HG03571 (cell line): ENCODE measurements around the gene ADAMTS12.

Experiments used
- ATAC-seq: cut with Tn5 transposase; IDR thresholded peaks from one replicate; pipeline ENCODE4 v1.9.1; 2021; ENCODE audit not compliant: unreplicated experiment

ADAMTS12 gene

DNA sequence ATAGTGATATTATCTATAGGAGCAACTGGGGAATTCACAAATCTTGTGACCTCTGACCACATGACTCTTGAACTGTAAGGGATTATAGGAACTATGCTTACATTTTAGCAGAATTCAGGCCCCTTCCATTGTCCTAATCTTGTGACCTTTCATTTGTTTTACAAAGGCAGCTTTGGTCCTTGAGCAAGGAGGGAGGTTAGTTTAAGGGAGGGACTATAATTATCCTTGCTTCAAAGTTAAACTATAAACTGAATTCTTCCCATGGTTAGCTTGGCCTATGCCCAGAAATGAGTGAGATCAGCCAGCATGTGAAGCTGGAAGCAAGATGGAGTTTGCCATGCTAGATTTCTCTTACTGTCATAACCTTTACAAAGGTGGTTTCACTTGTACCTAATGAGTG is 399.8 kb downstream of the ADAMTS12 start:
- ATAC-seq: no peak

DNA sequence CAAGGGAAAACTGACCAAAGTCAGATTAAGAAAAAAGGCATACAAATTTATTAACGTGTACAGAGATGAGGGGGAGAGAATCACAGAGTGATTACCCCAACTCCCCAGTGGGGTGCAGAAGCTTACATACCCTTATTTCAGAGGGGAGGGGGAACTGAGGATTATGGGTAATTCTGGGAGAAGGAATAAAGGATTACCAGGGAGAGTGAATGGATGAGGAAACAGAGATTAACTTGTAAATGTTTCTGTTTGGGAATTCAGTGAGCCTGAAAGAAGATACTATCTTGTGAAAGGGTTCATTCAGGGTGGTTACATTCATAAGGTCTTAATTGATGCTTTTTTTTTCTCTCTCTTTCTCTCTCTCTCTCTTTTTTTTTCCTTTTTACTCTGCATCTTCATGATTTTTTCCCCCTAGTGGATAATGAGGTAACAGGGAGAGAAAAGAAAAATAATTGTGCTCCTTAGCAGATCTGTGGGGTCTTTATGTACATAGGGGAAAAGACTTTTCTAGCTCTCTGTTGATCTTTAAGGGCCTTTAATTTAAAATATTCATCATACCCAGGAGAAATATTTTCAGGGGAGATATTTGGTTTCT is 401.6 kb downstream of the ADAMTS12 start:
- no peak for ATAC-seq

DNA sequence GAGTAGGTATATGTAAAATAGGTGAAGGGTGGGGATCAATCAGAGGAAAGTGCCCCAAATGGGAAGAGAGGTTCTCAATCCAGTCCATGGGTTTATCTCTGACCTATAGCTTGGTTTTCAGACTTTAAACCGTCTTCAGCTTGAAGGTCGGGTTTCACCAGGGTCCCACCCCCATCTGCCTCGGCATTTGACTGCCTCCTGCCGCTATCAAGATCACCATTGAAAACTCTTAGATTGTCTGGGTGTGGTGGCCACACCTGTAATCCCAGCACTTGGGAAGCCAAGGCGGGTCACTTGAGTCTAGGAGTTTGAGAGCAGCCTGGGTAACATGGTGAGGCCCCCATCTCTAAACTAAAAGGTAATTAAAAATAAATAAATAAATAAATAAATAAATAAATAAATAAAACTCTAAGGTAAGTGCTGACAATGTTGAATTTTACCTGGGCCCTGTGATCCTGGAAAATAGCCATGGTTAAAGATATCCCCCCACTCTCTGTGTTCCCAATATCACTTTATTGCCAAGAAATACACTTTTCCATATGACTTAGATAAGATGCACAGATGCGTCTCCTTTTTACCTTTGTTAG is 402.2 kb downstream of the ADAMTS12 start:
- ATAC-seq: no peak

GRCh38 chr5:33488558-33489355 is 403.0 kb downstream of the ADAMTS12 start:
- ATAC-seq: no peak

- ATAC-seq: no peak
Measured at GRCh38 chr5:33487236-33487635, 404.6 kb downstream of the ADAMTS12 start.

DNA sequence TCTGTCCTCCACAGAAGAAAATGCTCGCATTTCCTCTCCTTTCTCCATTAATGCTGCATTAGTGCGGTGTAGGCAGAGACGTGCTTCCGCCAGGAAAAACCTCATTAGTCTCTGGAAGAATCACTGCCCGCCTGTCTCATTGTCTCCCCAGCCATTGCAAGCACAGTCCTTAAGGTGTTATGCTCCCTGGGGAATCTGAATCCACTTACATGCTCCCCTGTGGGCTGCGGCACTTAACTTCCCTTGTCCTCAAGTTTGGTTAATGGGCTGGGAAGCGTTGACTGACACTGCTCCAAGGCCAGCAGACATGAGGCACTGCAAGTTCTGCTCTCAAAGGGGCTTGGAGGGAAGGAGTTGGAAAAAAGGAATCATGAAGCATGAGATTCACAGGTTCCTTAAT is 409.5 kb downstream of the ADAMTS12 start:
- no peak for ATAC-seq

GRCh38 chr5:33480876-33481275 is 410.9 kb downstream of the ADAMTS12 start:
- no peak for ATAC-seq

DNA sequence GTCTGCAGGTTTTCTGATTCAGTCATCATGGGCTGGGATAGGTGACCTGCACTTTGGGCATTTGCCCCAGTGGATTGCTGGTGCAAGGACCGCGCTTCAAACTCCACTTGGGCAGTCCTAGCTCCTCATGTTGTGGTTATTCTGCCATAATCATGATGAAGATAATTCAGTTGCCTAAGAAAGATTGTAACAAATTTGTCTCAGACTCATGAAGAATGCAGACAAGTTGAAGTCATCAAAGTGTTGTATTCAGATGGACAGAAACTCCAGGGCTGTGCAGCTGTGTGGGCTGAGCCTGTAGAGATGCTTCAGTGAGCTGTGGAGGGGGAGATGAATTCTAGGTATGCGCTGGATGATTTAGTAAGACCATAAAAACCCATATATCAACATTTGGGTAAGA is 412.5 kb downstream of the ADAMTS12 start:
- ATAC-seq: no peak

DNA sequence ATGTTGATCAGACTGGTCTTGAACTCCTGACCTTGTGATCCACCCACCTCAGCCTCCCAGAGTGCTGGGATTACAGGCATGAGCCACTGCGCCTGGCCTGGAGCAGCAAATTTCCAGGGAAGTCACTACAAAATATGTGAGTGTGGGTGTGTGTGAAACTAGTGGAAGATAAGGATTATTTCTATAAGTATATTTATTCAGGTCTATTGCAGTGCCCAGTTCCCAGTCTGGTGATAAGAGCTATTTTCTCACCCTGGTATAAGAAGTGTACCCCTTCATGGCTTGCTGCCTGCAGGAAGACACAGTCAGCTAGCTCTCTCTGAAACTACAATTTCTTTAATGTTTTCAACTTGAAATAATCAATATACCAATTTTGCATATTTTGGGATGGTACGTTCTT is 414.0 kb downstream of the ADAMTS12 start:
- ATAC-seq: no peak

DNA sequence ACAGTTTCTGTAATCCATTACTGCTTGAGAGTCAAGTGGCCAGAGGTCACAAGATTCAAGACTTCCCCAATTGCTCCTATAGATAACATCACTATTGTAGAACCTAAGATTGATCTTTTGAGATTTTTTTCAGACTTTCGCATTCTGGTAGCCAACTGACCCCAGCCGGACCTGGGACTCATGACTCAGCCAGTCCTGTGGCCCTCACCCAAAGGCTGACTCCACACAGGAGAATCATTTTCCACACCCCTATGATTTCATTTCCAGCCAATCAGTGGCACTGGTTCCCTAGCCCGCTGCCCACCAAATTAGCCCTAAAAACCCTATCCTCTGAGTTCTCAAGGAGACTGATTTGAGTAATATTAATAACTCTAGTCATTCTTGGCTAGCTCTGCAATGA is 414.8 kb downstream of the ADAMTS12 start:
- no peak for ATAC-seq

- no peak for ATAC-seq
Measured at GRCh38 chr5:33475706-33476105, 416.1 kb downstream of the ADAMTS12 start.

DNA sequence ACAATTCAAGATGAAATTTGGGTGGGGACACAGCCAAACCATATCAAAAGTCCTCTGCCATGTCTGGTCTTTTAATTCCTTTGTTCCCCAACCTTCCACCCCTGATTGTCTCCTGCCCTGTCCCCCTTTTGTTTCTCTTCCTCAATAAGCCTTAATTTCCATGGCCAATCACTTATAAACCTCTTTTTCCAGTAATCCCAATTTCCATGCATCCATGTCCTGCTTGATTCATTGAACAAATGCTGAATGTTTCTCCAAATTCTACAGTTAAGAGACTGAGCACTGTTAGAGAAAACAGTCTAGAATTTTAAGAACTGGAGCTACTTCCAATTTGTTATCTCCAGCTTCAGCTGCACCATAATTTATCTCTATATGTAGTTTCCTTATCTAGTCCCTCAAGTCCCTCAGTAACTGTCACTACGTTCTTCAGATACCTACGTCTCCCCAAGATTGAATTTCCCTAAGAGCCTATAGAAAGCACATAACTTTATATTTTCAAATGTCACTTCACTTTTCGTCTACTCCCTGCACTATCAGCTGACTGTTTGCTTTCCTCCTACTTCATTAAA is 416.8 kb downstream of the ADAMTS12 start:
- ATAC-seq: no peak

DNA sequence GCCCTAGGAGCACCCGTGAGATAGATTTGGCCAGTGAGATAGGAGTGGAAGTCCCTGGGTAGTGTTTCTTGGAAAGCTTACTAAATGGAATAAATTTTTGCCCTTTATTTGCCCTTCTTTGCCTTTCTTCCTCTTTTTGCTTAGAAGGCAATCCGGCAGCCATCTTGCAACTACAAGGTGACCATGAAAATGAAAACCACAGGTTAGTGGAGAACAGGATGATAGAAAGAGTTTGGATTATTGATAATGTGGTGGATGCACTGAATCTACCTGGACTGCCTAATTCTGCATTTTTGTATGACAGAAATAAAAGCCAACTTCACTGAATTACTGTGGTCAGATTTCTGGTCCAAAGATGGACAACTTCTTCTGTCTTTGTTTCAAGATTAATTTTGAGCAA is 417.8 kb downstream of the ADAMTS12 start:
- no peak for ATAC-seq
